Hepatic stellate cell (primary cell): ENCODE measurements around the gene CEP112.
"Not testable (repeated sequence)": the region's sequence is repeated elsewhere in the genome, so short reads cannot be mapped to it uniquely, and the experiment has no call there.

ENCODE experiments used
- DNase-seq: peaks from one replicate; pipeline ENCODE4 v3.0.0; 2011; ENCODE audit warnings: low spot score

Gene CEP112

DNA sequence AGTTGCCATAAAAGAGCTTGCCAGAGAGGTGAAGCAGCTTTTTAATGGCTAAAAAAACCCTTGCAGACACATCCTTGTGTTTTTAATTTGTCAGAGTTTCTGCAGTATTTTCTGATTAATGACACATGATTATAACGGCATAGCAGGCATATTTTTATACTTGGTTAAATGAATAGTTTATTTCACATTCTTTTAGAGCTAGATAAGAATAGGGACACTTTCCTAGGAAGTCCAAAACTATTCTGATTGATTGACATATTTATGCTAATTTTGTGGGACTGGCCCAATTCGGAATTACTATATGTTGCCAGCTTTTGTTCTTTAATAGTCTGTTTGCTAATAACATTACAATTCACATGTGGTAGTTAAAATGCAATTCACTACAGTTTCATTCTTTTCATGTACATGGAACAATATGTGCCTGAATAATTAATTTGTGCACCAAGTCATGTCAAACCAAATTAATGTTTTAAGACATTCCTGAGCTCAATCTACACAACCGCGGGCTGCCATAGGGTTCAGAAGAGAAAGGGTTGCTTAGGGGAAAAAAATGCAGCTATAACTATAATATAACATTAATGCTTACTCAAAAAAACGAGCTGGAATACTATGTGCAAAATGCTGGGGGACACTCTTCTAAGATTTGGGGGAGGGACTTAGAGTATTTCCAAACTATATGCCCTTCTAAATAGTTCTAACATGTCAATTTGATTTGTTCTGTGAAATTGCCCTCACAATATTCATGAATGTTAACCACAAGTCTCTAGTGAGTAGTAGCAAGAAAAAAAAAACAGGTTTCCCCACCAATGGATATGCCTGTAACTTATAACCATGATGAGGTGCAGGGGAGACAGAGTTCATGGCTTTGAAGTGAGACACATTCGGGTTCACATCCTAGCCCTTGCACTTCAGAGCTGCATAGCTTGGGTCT, 305.4 kb downstream of the CEP112 start:
- no peak for DNase-seq

DNA sequence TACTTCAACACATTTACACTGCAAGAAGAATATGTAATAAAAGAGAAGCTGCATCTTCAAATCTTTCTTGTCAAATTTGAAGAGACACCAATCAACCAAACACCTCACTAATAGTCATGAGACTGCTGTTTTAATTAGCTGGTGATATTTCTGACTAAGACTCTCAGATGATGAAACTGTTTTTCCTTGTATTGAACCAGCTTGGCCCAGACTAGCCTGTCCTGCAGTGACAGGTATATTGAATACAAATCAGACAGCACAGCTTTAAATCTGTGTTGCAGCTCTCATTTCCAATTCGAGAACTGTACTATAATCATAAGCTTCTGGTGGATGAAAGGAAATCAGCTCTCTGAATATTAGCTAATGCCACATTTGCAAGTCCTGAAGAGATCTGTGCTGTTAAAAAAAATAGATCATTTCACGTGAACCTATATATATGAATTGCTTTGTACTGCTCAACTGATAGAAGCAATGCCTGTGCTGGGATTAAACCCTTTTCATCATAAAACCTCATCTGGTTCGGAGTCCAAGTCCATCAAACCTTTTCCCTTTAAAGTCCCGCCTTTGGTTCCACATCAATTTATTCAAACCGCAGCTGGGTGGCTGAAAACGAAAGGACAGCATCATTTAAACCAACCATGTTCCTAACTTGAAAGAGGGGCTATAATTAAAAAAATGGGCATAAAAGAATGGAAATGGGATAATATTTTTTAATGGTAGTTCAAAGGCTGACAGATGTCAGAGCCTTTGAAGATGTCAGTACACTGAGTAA, 306.2 kb downstream of the CEP112 start:
- DNase-seq, result no peak

DNA sequence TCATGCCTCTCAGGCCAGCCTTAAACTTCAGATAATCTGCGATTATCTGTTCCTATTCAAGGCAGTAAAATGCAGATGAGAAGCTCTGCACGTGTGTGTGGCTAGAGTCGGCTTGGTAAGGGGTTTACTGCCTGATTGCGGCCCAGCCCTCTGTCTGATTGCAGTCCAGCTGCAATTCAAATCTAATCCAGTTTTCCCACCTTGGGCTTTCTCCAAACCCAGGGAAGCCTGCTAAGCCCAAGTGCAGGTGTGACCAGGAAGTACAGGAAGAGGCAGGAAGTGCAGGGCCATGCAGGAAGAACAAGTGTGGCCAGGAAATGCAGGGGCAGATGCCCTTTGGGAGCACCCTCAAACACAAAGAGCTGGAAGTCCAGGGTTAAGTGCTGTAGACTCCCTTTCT, 314.9 kb downstream of the CEP112 start:
- no peak for DNase-seq

DNA sequence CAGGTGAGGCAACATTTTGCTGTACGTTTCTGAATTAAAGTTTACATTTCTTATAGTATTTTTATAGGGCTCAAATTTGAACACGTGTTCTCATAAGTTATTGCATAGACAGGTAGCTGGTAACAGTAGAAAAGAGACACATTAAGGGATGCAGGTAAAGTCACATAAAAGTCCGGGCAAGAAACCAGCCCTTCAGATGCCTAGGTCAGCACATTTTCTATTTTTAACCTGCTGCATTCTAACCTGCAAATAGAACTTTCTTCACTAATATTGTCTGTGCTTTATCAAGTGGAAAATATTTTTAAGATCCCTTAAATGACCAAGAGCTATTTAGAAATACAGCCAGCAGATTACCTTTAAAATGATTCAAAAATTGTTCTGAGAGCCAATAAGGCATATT, 323.1 kb downstream of the CEP112 start:
- no peak for DNase-seq

DNA sequence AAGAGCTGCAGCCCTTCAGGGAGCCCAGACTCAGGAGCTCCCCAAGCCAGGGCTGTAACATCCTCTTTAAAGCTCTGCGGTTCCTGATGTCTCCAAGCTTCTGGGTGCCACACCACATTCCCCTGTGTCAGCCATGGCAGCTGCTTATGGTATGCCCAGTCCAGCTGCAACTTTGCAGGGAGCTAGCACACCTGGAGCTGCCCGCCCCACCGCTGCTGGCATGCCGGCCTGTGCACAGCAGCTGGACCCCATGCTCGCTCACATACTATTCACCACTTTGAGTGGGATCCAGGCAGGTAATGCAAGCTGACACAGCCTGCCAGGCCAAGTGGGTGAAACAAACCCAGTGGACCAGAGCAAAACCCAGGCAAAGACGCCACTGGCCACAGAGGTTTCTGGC, 324.9 kb downstream of the CEP112 start:
- no peak for DNase-seq

DNA sequence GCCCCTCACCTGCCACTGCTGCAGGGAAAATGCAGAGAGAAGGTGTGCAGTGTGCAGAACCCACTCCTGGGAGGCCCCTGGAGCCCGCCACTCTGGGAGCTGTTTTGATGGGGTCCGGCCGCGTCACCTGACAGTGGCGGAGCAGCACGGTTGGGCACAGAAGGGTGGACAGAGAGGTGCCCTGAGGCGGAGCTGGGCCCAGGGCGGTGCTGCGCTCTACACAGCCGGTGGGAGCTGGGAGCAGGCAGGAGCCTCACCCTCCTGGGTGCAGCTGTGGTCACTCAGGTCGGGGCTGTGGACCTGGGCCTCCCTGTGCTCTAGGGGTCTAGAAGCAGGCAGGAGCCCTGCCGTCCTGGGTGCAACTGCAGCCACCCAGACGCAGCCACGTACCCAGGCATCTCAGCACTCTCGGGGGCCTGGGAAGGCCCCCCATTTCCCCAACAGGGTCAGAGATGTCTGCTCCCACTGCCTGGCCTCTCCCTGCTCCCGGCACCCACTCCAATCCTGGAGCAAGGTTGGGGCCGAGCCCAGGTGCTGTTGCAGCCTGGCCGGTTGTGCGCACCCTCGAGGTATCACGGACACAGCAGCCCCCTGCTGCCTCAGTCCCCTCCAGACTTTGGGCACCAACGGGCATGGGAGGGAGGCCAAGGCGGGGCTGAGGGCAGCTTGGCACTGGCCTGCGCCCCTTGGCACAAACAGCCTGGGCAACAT, 326.1 kb downstream of the CEP112 start:
- no peak for DNase-seq

DNA sequence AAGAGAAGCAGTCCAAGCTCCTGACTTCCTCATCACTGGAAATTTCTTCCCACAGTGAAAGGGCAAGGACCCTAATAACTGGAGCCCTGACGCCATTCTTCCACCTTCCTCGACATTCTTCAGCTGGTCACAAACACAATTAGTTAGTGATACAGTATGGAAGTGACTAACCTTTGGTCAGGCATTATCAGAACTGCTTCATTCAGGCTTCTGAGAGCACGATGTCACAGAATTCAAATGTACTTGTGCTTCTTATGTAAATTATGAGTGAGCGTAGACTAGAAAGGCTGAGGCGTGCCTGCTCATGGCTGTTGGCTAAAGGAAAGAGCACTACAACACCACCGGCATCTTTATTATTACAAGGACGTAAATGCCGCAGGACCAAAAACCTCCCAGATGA, 327.5 kb downstream of the CEP112 start:
- DNase-seq, result no peak

DNA sequence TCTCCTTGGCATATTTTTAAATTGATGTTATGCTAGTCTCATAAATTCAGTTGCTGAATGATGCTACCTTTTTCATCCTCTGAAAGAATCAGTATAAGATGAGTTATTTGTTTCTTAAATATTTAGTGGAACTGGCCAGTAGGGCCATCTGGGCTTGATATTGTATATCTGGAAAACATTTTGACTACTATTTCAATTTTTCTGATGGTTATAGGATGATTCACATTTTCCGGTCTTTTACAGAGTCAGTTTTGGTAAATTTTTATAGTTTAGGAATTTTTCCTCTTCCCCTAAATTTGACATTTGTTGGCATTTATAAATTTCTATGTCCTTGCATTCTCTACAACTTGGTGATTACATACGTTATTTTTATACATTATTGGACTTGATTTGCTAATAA, 334.2 kb downstream of the CEP112 start:
- no peak for DNase-seq

DNA sequence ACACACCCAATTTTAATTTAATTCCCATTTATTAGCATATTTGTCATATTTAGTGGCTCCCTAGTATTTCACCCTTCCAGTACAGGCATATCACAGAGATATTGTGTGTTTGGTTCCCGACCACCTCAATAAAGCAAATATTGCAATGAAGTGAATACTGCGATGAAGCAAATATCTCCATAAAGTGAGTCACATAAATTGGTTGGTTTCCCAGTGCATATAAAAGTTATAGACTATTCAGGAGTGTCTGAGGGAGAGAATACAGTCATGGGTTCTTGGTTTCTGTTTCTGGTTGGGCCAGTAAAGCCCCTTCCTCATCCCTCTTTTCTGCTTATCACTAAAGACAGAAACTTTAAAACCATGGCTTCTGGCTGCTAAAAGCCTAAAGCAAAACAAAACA, 335.1 kb downstream of the CEP112 start:
- no peak for DNase-seq

DNA sequence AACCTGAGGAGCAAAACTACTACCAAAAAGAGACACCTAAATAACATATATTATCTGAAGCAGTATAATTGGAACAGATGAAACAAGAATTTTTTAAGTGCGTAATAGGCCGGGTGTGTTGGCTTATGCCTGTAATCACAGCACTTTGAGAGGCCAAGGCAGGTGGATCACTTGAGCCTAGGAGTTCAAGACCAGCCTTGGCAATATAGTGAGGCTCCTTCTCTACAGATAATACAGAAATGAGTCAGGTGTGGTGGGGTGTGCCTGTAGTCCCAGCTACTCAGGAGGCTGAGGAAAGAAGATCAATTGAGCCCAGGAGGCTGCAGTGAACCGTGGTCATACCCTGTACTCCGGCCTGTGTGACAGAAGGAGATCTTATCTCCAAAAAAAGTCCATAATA, 336.3 kb downstream of the CEP112 start:
- no peak for DNase-seq

DNA sequence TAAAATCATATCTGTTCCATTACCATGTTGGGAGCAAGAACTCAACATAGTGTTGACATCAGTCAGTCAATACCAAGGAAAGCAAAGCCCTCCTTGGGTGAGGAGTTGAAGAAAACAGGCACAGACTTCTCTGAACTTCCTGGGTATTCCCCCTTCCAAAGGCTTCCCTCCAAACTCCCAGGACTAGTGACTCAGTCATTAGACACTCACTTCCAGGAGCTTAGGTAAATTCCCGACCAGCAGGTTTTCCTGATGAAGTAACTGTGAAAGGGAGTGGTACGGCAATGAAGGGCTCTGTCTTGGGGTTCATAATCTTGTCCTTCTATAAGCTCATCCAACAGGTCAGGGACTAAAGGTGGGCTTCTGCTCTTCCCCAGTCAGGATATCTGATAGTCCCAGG, 336.7 kb downstream of the CEP112 start:
- DNase-seq, result no peak

DNA sequence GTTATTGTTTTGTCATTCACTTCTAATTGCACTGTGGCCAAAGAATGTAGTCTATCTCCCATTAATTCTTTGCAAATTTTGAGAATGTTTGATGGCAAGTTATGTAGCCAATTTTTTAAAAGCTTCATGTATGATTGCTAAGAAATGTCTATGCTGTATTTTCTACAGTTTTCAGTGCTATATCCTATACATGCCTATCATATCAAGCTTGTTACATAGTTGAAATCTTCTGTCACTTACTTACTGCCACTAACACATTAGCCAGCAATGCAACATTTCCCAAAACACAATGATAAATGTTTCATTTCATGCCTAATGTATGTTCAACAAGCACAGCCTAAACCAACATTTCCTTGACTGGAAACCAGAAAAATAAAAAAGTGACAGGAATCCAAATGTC, 338.1 kb downstream of the CEP112 start:
- no peak for DNase-seq

DNA sequence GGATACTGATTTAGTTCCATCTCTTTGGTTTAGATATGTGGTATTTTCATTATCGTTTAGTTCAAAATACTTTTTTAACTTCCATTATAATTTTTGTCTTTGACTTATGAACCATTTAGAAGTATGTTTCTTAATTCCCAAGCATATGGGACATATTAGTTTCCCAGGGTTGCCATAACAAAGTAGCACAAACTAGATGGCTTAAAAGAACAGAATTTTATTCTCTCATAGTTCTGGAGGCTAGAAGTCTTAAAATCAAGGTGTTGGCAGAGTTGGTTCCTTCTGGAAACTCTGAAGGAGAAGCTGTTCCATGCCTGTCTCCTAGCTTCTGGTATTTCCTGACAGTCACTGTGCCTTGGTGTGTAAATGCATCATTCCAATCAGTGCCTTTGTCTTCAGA, 339.0 kb downstream of the CEP112 start:
- DNase-seq, result no peak

DNA sequence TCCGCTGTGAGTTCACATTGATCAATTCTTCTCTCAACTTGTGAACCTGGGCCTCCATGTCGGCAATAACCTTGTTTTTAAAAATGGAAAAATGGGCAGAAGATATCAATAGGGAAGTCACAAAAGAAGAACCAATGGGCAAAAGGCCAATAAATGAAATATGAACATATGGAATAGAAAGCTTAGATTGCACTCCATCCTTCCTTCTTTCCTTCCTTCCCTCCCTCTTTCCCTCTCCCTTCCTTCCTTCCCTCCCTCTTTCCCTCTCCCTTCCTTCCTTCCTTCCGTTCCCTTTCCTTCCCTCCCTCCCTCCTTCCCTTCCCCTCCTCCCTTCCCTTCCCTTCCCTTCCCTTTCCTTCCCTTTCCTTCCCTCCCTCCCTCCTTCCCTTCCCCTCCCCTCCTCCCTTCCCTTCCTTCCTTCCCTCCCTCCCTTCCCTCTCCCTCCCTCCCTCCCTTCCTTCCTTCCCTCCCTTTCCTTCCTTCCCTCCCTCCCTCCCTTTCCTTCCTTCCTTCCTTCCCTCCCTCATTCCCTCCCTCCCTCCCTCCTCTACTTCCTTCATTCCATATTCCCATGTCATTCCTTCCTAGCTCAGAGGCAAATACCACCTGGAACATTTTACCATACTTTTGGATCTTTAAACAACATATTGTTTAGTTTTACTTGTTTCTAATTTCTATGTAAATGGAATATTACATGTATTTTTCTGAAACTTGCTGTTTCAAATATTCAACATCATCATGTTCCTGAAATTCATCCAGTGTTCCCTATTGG, 339.8 kb downstream of the CEP112 start:
- DNase-seq, result no peak

DNA sequence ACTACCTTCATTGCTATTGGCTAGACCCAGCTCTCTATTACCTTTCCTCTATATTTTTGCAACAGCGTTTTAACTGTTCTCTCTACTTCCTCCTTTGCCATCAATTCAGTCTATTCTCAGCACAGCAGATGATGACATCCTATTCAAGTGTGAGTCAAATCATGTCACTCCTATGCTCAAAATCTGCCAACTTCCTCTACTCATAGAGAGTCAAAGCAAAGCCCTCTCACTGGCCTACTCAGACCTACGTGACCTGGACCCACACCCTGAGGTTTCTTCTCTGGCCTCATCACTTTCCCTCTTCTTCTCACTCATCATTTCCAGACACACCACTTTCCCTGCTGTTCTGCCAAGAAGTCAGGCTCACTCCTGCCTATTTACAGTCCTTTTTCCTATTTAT, 341.4 kb downstream of the CEP112 start:
- DNase-seq, result no peak

DNA sequence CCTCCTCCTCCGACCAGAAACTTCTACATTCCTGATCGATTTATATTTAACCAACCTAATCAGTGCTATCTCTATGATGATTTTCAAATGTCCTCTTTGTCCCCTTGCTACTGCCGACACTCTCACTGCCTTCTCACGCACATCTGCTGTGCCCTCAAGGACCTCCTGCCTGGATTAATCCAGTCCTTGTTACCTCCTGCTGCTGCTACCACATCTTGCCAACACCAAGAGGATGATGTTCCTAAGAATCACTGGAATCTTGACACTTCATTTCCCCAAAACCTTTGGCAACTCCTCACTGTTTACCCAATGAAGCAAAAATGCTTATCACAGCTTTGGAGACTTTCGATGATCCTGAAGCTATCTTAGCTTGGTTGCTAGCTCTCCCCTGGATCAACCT, 343.2 kb downstream of the CEP112 start:
- DNase-seq, result no peak

DNA sequence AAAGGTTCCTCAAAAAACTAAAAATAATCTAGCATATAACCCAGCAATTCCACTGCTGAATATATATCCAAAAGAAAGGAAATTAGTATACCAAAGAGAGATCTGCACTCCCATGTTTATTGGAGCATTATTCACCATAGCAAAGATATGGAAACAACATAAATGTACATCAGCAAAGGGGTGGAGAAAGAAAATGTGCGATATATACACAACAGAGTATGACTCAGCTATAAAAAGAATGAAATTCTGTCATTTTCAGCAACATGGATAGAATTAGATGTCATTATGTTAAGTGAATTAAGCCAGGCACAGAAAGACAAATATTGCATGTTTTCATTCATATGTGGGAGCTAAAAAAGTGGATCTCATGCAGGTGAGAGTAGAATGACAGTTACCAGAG, 350.8 kb downstream of the CEP112 start:
- DNase-seq, result no peak

DNA sequence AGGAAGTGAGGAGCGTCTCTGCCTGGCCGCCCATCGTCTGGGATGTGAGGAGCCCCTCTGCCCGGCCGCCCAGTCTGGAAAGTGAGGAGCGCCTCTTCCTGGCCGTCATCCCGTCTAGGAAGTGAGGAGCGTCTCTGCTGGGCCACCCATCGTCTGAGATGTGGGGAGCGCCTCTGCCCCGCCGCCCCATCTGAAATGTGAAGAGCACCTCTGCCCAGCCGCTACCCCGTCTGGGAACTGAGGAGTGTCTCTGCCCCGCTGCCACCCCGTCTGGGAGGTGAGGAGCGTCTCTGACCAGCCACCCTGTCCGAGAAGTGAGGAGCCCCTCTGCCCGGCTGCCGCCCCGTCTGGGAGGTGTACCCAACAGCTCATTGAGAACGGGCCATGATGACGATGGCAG, 354.7 kb downstream of the CEP112 start:
- DNase-seq, result not testable (repeated sequence)

DNA sequence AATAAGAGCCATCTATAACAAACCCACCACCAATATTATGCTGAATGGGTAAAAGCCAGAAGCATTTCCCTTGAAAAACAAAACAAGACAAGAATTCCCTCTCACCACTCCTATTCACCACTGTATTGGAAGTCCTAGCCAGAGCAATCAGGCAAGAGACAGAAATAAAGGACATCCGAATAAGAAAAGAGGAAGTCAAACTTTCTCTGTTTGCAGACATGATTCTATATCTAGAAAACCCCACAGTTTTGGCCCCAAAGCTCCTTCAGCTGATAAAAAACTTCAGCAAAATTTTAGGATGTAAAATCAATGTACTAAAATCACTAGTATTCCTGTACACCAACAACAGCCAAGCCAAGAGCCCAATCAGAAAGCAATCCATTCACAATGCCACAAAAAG, 358.7 kb downstream of the CEP112 start:
- DNase-seq, result no peak

DNA sequence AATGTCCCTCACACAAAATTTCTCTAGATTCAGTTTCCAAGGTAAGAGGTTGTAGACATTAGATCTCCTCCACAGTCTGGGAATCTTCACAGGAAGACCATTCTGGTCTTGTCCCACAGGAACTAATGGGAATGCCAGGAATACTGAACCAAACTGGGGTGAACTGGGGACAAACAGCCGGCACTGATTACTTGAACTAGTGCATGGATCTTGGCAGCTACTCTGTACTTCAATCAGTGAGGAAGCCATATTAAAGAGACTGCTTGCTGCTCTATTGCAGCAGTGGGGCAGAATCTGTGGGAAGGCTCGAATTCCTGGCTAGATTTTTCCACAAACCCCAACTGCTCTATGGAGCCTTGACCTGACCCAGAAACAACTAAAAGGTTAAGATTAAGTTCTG, 361.6 kb downstream of the CEP112 start:
- DNase-seq, result no peak

DNA sequence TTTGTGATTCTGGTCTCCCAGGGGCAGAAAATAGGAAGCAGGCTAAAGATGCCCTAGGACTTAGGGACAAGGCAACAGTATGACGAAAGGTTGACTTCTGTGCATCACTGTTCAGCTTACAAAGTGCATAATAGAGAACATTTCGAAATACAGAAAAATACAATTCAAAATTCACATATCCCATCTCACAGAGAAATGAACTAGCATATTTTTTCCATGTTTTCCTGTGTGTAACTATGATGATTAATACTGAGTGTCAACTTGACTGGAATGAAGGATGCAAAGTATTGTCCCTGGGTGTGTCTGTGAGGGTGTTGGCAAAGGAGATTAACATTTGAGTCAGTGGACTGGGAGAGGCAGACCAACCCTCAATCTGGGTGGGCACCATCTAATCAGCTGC, 365.4 kb downstream of the CEP112 start:
- not testable (repeated sequence) for DNase-seq

DNA sequence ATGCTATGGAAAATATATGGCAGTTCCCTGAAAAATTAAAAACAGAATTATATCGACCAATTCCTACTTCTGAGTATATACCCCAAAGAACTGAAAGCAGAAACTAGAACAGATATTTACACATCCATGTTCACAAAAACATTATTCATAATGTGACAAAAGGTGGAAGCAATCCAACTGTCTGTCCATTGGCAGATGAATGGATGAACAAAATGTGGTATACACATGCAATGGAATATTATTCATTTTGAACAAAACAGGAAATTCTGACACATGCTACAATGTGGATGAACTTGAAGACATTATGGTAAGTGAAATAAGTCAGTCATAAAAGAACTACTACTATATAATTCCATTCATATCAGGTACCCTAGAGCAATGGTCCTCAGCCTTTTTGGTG, 367.0 kb downstream of the CEP112 start:
- no peak for DNase-seq
